ENCODE data around the gene TCERG1L. TPM values are rescaled to one million over a fixed set of nuclear protein-coding genes. Genes with fewer than 3 reads are reported as not detected.

TCERG1L gene
- total RNA-seq, 1 donor from 2014 or later: 2.7 TPM

GRCh38 chr10:131205556-131205955, 106.0 kb downstream of the TCERG1L start:
- H3K27ac Mint-ChIP-seq: no peak overlapping the region
- H3K36me3 Mint-ChIP-seq: no peaks in the 10 kb centered on the region
- no peak for TF ChIP-seq CTCF (conservative IDR thresholded peaks at IDR 0.05)
- no peak for DNase-seq (ENCODE audit: extremely low spot score, unreplicated experiment)
- no peak overlapping the region for H3K4me3 Mint-ChIP-seq
- no peaks in the 10 kb centered on the region for H3K9me3 Mint-ChIP-seq
- no peaks in the 10 kb centered on the region for H3K27me3 Mint-ChIP-seq
- peaks cover 3% of the 10 kb centered on the region for H3K4me1 Mint-ChIP-seq (ENCODE audit: unreplicated experiment)

DNA sequence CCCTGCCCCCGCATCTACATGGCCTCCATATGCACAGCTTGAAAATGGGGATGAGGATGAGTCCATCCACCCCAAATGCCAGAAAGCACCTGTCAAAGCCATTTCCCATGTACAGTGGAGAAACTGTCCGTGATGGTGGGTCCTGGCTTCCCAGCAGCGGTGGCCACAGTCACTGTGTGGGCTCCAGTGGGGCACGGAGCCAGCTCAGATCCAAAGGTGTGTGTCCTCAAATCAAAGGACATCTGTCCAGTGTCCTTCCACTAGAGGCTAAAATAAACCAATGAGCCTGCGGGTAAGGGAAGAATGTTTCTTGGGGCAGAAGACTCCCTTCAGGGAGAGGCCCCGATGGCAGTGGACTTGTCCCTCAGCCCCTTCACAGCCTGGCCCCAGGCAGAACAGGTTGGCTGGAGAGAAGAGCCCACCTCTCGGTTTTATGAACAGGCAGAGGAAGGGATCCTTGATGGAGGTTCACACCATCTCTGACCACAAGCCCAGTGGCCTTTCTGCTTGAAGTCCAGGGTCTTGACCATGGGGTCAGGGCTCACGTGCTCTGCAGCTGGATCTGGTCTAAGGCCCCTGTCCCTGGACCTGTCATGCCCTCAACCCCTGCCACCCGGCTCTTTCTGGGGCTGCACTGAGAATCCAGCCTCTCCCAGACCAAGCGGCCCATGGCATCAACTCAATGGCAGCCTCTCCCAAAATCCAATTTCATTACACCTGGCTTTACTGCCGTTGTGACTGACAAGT, 106.9 kb downstream of the TCERG1L start:
- no peak overlapping the region for H3K4me3 Mint-ChIP-seq
- peaks cover 4% of the 10 kb centered on the region for H3K27me3 Mint-ChIP-seq
- peaks cover 8% of the 10 kb centered on the region for H3K4me1 Mint-ChIP-seq (ENCODE audit: unreplicated experiment)
- no peak for TF ChIP-seq CTCF (conservative IDR thresholded peaks at IDR 0.05)
- H3K9me3 Mint-ChIP-seq: no peaks in the 10 kb centered on the region
- no peaks in the 10 kb centered on the region for H3K36me3 Mint-ChIP-seq
- H3K27ac Mint-ChIP-seq: no peak overlapping the region
- DNase-seq (ENCODE audit: extremely low spot score, unreplicated experiment): no peak

DNA sequence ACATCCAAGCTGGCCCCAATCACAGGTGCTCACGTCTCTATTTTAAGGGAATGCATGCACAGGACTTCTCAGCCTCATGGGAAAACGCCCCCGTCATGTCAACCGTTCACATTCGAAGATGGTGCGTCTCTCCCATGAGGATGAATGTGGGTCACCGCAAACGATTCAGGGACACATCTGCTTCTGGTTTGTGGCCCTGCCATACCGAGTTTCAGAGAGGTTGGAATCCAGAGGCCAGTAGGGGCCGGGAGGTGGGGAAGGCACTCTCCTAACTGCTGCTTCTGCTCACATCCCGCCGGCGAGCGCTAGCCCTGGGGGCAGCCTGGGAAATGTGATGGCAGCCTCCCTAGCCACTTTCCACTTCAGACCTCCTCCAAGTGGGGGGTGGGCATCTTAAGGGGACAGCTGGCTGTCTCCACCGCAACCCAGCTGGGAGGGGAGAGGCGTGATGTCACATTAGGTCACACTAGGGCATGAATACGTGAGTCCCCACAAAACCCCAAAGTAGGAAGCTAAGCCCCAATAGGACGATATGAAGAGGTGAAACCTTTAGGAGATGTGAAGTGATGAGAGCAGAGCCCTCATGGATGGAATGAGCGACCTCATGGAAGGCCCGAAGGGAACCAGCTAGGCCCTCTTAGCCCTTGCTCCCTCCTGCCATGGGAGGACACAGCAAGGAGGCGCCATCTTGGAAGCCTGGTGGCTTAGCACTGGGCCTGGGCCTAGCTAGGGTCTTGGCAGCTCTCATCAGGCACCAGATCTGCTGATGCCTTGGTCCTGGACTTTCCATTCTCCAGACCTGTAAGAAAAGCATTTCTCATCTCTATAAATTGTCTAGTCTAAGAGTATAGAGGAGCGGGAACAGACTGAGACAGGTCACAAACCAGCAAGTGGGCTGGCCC, 107.8 kb downstream of the TCERG1L start:
- Mint-ChIP-seq H3K9me3 (no peaks in the 10 kb centered on the region), H3K27me3 (peaks cover 8% of the 10 kb centered on the region)

DNA sequence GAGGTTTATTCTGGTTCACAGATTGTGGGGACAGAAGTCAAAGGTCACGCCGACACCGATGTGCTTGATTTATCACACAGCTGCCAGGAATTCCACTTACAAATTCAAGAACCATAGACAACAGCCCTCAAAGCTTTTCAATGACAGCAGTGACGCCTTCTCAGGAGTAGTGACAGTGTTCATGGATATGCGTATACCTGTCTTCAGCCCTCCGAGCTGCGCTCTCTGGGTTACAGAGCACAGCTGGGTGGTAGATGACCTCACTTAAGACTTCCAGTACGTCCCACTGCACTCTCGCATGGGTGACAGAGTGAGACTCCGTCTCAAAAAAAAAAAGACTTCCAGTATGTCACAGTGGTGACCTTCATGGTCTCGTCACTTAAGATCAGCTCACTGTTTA, 108.5 kb downstream of the TCERG1L start:
- no peak for TF ChIP-seq CTCF (conservative IDR thresholded peaks at IDR 0.05)
- no peak for DNase-seq (ENCODE audit: extremely low spot score, unreplicated experiment)

More for the DNA sequence above, 107.8 kb downstream of the TCERG1L start:
- no peaks in the 10 kb centered on the region for H3K36me3 Mint-ChIP-seq
- peak; percentile 51 for DNase-seq (ENCODE audit: extremely low spot score, unreplicated experiment)
- peaks cover 8% of the 10 kb centered on the region for H3K4me1 Mint-ChIP-seq (ENCODE audit: unreplicated experiment)
- no peak overlapping the region for H3K4me3 Mint-ChIP-seq
- TF ChIP-seq CTCF (conservative IDR thresholded peaks at IDR 0.05): no peak
- H3K27ac Mint-ChIP-seq: no peak overlapping the region

DNA sequence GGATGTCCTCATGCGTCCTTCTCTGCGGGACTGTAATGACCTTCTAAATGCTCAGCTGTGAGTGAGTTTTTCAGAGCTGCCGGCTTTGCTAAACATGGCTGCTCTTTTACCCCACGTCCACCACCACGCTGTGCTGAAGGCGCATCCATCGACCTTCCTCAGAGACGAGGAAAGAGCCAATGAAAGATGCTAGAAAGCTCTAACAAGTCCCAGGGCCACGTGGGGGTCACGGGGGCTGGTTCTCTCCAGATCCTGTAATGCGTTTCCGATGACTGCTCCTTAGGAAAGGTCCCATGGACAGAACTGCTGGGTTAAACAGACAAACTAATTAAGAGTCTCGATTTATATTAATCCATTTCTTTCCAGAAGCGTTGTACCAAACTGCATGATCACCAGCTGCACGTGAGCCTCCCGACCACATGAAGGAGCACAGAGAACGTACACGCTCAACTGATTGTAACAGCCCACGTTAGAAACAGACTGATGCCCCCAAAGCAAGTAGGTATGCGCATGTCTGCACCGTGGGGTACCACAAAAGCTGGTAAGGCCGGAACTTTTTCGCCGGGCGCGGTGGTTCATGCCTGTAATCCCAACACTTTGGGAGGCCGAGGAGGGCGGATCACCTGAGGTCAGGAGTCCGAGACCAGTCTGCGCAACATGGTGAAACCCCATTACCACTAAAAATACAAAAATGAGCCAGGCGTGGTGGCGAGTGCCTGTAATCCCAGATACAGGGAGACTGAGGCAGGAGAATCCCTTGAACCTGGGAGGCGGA, 109.6 kb downstream of the TCERG1L start:
- peaks cover 8% of the 10 kb centered on the region for H3K27me3 Mint-ChIP-seq
- no peaks in the 10 kb centered on the region for H3K36me3 Mint-ChIP-seq
- H3K27ac Mint-ChIP-seq: no peak overlapping the region
- no peak for TF ChIP-seq CTCF (conservative IDR thresholded peaks at IDR 0.05)
- no peak for DNase-seq (ENCODE audit: extremely low spot score, unreplicated experiment)
- peaks cover 5% of the 10 kb centered on the region for H3K4me1 Mint-ChIP-seq (ENCODE audit: unreplicated experiment)
- H3K4me3 Mint-ChIP-seq: no peak overlapping the region
- no peaks in the 10 kb centered on the region for H3K9me3 Mint-ChIP-seq

More for the DNA sequence above, 108.5 kb downstream of the TCERG1L start:
- no peaks in the 10 kb centered on the region for H3K9me3 Mint-ChIP-seq
- peaks cover 8% of the 10 kb centered on the region for H3K27me3 Mint-ChIP-seq
- peaks cover 8% of the 10 kb centered on the region for H3K4me1 Mint-ChIP-seq (ENCODE audit: unreplicated experiment)
- no peaks in the 10 kb centered on the region for H3K36me3 Mint-ChIP-seq
- no peak overlapping the region for H3K4me3 Mint-ChIP-seq
- H3K27ac Mint-ChIP-seq: no peak overlapping the region

Measured in type B pancreatic cell (in vitro differentiated cells).